HL-60 (cell line): ENCODE measurements around the gene HDAC8.

Source experiments
- DNase-seq, 2 experiments: peaks; one replicate each; pipeline ENCODE4 v3.0.0-alpha.2; 2010 to 2020; ENCODE audit warnings: low read depth in 1 of 2, low spot score in 1 of 2
- H3K27ac ChIP-seq: fragments of 250-450 bp; sonication (Bioruptor Pico); replicated peaks from 2 replicates; pipeline ENCODE4 v1.5.1; 2020; ENCODE audit warnings: mild to moderate bottlenecking, moderate library complexity
- H3K27me3 ChIP-seq: fragments of 250-450 bp; sonication (Bioruptor Pico); 2 replicates; pipeline ENCODE4 v1.5.1; 2021; ENCODE audit warnings: mild to moderate bottlenecking, moderate library complexity; ENCODE audit not compliant: insufficient read depth, poor library complexity, severe bottlenecking
- H3K4me3 ChIP-seq: replicated peaks from 2 replicates; pipeline ENCODE4 v1.5.1; 2011; ENCODE audit warnings: mild to moderate bottlenecking, control low read depth, low read length; ENCODE audit not compliant: insufficient read depth
- CTCF ChIP-seq: IDR thresholded peaks from one replicate; pipeline ENCODE4 v1.5.1; 2011; ENCODE audit warnings: low read length, control low read depth, inconsistent platforms; ENCODE audit not compliant: insufficient read depth
- GABPA ChIP-seq: IDR thresholded peaks from 2 replicates; pipeline ENCODE4 v1.6.1; 2012; ENCODE audit warnings: low read depth
- POLR2AphosphoS5 ChIP-seq: IDR thresholded peaks from 2 replicates; pipeline ENCODE4 v1.6.1; 2012; ENCODE audit warnings: low read depth
- REST ChIP-seq: IDR thresholded peaks from 2 replicates; pipeline ENCODE4 v1.6.1; 2012; ENCODE audit warnings: low read depth; ENCODE audit not compliant: insufficient replicate concordance
- SPI1 ChIP-seq: IDR thresholded peaks from 2 replicates; pipeline ENCODE4 v1.6.1; 2012; ENCODE audit warnings: low read depth, mild to moderate bottlenecking, borderline replicate concordance

HDAC8 gene

GRCh38 chrX:72478853-72479252 is 93.8 kb downstream of the HDAC8 start:
- TF ChIP-seq CTCF, result no peak
- TF ChIP-seq GABPA, result no peak
- TF ChIP-seq POLR2AphosphoS5, result no peak
- TF ChIP-seq REST, result no peak
- TF ChIP-seq SPI1, result no peak
- no peak overlapping the region for H3K27ac ChIP-seq
- no peaks in the 10 kb centered on the region for H3K27me3 ChIP-seq
- H3K4me3 ChIP-seq, result no peak overlapping the region
- no peak for DNase-seq

- TF ChIP-seq GABPA (no peak), REST (no peak), SPI1 (no peak), CTCF (no peak), POLR2AphosphoS5 (no peak)
- Histone ChIP-seq H3K27me3 (no peaks in the 10 kb centered on the region), H3K27ac (no peak overlapping the region), H3K4me3 (no peak overlapping the region)
- no peak for DNase-seq
Observed at GRCh38 chrX:72478351-72478750, 94.3 kb downstream of the HDAC8 start.

GRCh38 chrX:72477781-72478181 is 94.9 kb downstream of the HDAC8 start:
- TF ChIP-seq REST, result no peak
- TF ChIP-seq SPI1, result no peak
- TF ChIP-seq CTCF, result no peak
- no peak for TF ChIP-seq POLR2AphosphoS5
- TF ChIP-seq GABPA, result no peak
- H3K4me3 ChIP-seq, result no peak overlapping the region
- no peaks in the 10 kb centered on the region for H3K27me3 ChIP-seq
- no peak for DNase-seq
- H3K27ac ChIP-seq, result no peak overlapping the region
